Daoy (cell line): Measurements from ENCODE around the gene EFCAB10. TPM values are rescaled to one million over a fixed set of nuclear protein-coding genes. Genes with fewer than 3 reads are reported as not detected.
"Not testable (repeated sequence)": the region's sequence is repeated elsewhere in the genome, so short reads cannot be mapped to it uniquely, and the experiment has no call there.

ENCODE experiments used
- DNase-seq: peaks from one replicate; pipeline ENCODE4 v3.0.0-alpha.2; 2015; ENCODE audit warnings: low read depth
- total RNA-seq: library from RNA; depleted of rRNA; stranded (reverse); fragments of >200 nt; shearing (Covaris generic); gene quantifications from 2 replicates; pipeline ENCODE4 v1.2.3, GENCODE V29; 2014; rRNA removed

Gene EFCAB10
- total RNA-seq, 1 experiment from 2014 or later = 0.17 TPM

DNA sequence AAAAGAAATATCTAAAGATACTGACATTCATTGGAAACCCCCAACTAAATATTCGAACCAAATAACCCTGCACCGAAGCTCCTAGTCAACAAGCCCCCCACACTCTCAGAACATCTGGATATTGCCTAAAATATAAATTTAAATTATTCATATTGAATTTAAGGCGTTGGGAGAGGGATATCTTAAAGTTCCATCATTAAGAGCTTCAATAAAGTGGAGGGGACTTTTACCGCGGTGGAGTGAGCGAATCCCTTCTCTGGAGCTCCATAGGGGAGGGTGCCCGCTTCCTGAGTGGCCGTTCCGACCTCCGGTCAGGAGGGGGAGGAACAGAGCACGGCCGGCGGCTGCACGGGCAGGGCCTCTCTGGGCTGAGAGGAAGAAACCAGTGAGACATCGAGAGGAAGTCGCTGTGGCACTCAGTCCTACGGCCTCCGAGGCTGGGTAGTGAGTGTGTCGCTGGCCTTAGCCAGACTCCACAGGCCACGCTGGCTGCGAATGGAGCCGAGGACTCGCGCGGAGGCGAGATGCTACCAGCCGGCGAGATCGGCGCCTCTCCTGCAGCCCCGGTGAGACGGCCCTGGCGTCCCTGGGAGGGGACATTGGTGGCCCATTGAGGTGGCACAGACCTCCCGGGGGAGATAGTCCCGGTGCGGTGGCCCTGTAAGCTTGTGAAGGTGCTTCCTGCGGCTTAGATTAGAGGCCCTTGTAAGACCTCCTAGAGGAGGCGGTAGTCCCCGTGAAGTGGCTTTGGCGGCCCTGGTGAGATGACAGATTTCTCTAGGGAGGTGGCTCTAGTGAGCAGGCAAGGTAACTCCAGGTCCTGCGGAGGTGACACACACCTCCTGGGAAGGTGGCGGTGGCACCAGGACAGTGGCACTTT is 49.3 kb downstream of the EFCAB10 start, which contains the start of gene RINT1:
Gene RINT1 (plus strand): TSS at position 410 of the 880 bp plus-strand sequence. CDS start 115 bp downstream, at position 525.
- peak; percentile 98 for DNase-seq

- no peak for DNase-seq
Observed at GRCh38 chr7:105530546-105530945, 50.7 kb downstream of the EFCAB10 start.

DNA sequence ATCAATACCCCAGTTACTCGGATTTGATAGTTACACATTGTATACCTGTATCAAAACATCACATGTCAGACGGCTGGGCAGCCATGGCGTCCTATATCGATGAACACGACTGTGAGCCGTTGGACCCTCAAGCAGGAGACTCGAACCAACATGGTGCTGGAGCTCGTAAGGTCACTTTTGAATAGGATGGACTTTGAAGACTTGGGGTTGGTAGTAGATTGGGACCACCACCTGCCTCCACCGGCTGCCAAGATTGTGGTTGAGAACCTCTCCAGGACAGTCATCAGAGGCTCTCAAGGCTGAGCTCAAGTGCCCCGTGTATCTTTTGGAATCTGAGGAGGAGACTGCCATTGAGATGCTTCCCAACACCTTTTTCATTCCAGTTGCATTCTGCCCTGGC is 51.2 kb downstream of the EFCAB10 start:
- DNase-seq = no peak

DNA sequence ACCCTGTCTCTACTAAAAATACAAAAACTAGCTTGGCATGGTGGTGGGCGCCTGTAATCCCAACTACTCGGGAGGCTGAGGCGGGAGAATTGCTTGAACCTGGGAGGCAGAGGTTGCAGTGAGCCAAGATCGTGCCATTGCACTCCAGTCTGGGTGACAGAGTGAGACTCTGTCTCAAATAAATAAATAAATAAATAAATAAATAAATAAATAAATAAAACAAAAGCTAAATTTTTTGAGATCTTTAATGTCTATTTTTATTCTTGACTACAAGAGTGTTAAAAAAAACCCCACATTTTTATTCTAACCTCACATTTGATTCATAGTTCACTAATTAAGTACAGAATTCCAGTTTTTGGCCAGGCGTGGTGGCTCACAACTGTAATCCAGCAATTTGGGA is 53.6 kb downstream of the EFCAB10 start:
- DNase-seq = not testable (repeated sequence)

DNA sequence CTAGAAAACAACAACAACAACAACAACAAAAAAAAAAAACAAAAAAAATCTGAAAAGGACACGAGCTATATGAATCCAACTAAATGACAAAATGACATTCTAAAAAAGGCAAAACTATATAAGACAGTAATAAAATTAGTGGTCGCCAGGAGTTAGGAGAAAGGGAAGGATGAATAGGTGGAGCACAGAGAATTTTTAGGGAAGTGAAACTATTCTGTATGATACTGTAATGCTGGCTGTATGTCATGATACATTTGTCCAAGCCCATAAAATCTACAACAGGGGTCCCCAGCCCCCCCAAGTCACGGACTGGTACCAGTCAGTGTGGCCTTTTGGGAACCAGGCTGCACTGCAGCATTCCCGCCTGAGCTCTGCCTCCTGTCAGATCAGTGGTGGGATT is 56.5 kb downstream of the EFCAB10 start:
- DNase-seq = no peak

GRCh38 chr7:105524423-105524822 is 56.9 kb downstream of the EFCAB10 start:
- not testable (repeated sequence) for DNase-seq

DNA sequence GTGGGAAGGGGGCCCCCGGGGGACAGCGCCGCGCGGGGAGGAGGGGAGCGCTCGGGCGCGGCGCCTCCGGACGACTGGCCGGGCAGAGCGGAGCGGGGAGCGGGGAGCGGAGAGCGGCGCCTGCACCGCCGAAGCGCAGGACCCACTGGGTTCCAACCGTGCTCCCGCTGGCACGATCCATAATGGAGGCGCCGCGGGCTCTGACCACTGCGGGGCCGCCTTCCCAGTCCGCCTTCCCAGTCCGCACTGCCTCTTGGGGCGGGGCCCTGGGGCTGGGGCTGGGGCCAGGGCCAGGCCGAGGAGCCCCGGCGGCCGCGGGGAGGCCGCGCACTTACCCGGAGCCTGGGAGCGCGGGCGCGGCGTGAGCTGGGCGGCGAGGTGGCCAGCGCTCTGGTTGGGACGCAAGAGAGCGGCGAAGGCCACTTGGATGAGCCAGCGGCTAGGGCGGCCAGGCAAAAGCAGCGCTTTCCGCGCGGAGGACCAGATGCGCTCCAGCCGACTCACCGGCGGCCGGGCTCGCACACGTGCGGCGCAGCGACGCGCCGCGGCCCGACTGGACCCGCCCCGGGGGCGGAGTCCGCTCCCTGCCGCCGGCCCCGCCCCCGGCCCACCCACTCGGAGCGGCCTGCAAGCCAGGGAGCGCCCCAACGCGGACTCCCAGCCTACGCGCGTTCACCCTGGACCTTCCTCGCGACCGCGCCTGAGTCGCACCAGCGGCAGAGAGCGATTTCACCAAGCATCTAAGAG is 59.4 kb downstream of the EFCAB10 start, which contains the start of gene PUS7:
Gene PUS7 (minus strand): TSS at position 555 of the 747 bp plus-strand sequence. CDS start 13,759 bp downstream, outside the sequence.
- DNase-seq = peak; percentile 98

DNA sequence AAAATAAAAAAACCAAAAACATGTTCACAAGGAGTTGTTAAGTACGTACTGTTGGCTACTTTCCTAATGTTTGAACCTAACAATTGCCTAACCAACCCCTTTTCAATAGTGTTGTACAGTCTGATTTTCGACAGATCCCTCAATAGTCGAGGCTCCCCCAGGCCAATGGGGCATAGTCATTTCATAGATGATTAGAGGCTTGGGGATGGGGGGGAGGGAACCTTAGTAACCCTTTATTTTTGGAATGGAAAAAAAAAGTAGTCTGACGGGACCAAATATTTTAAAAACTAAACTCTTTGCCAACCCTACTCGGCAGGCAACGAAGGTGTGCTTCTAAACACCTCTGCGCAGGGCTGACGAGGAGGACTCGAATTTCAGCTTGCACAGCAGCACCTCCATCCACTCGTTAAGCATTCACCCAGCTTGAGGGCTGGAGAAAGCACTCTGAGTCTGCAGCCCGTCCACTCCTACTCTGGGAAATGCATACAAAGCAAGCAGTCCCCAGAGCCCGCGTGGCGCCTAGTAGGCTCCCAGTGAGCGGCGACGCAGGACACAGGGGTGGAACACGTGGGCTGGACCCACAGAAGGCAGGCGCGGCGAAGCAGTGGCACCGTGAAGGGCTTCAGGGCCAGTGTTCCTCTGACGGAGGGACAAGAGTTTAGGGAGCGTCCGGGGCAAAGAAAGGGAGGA is 60.1 kb downstream of the EFCAB10 start:
- DNase-seq = peak; percentile 77

DNA sequence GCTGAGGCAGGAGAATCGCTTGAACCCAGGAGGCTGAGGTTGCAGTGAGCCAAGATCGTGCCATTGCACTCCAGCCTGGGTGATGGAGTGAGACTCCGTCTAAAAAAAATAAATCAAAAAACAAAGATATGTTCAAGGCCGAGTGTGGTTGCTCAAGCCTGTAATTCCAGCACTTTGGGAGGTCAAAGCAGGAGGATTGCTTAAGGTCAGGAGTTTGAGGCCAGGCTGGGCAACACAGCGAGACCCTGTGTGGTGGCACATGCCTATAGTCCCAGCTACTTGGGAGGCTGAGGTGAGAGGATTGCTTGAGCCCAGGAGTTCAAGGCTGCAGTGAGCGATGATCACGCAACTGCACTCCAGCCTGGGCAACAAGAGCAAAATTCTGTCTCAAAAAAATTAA is 60.7 kb downstream of the EFCAB10 start:
- DNase-seq = not testable (repeated sequence)

- DNase-seq = no peak
Observed at GRCh38 chr7:105519353-105519752, 61.9 kb downstream of the EFCAB10 start.

DNA sequence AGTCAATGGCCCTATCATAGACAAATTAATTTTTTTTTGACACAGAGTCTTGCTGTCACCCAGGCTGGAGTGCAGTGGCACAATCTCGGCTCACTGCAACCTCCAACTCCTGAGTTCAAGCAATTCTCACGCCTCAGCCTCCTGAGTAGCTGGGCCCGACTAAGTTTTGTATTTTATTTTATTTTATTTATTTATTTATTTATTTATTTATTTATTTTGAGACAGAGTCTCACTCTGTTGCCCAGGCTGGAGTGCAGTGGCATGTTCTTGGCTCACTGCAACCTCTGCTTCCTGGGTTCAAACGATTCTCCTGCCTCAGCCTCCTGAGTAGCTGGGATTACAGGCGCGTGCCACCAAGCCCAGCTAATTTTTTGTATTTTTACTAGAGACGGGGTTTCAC is 65.7 kb downstream of the EFCAB10 start:
- DNase-seq = not testable (repeated sequence)

Other genes starting within 250 kb of the EFCAB10 start
- 37.5 and 43.6 TPM in 2 replicates for gene SRPK2, start 192.6 kb downstream of the EFCAB10 start, total RNA-seq
- 61.0 and 65.1 TPM in 2 replicates for gene PUS7, start 59.2 kb downstream of the EFCAB10 start, total RNA-seq
- 24.9 and 30.0 TPM in 2 replicates for gene RINT1, start 49.3 kb downstream of the EFCAB10 start, total RNA-seq